ENCODE data around the gene TM6SF1.
"Not testable (repeated sequence)": the region's sequence is repeated elsewhere in the genome, so short reads cannot be mapped to it uniquely, and the experiment has no call there.

TM6SF1 gene

GRCh38 chr15:83118968-83119367, 11.5 kb downstream of the TM6SF1 start:
- FAIRE-seq: no peak

GRCh38 chr15:83119968-83120581, 12.6 kb downstream of the TM6SF1 start:
- no peak for FAIRE-seq

DNA sequence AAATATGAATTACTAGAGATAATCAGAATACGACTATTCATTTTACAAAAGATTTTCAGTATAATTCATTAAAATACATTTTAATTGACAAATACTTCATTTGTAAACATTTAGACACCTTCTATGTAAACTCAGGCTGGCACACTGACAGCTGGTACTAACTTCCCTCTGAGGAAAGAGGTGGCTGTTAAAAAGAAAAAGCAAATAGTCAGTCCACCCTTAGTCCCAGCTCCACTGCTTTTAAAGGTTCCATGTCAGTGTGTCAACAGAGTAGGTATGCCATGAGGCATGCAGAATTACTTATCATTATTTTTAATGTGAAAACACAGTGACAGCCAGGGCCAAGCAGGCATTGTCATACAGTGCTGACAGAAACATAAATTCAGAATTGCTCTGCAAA, 16.1 kb downstream of the TM6SF1 start:
- no peak for FAIRE-seq

DNA sequence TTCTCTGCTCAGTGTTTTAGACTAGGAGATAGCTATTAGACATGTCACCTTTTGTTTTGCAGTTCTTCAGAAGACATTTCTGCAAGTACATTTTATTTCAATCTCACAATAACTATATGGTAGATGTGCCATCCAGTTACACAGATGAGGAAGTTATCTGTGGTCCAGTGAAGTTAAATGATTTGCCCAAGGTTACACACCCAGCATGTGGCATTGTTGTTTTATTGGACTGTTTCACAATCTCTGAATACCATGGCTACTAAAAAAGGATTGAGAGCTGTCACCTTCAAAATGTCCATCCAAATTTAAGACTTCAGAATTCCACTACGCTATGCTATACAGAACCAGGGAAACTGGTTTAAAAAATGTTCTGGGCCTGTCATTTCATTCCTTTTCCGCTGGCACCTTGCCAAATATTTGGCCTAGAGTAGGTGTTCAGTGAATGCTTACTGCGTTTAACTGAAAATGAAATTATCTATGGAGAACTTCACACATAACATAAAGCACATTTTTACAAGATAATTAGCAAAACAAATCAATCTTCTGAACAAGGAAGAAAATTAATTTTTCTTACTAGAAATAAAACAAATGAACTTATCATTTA, 20.2 kb downstream of the TM6SF1 start:
- no peak for FAIRE-seq

DNA sequence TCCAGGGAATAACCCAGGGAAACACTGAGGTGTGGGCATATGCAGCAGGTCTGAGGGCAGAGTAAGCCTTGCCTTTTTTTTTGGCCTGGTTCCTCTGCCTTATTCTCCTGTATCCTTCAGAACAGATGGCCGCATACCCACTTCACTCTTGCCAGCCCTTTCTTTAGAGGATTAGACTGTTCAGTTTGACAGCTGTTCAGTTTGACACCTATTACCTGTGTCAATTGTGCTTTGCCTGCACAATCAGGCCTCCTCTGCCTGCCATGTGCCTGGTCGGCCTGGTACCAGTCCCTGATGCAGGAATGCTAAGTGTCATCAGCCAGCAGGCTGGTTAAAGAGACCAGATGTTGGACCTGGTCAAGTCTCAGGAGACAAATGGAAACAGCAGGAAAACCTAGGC, 22.3 kb downstream of the TM6SF1 start:
- FAIRE-seq: no peak

DNA sequence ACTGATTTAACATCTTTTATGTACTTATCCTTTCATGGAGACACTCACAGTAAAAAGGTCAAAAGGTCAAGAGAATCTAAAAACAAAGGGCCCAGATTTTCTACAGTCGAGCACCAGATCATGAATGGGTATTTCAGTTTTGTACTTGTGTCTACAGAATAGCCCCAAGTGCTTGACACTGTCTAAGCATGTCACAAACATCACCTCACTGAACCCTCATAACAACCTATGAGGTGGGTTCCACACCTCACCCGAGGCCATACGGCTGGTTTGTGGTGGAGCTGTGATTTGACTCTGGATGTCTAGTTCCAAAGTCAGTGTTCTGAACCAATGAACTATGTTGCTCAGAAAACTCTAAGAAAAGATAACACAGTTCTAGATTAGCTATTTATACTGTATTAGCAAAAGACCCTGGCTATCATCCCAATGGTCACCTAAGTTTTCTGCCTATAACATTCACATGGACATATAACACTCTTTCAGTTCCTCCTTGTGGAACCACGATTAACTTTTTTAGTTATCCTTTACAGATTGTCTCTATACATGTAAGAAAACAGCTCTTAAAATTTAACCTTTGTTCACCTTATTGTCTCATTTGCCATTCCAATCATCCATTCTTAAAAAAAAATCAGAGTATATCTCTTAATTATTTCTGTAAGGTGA, 25.5 kb downstream of the TM6SF1 start:
- FAIRE-seq: no peak

- not testable (repeated sequence) for FAIRE-seq
These were observed 34.7 kb downstream of the TM6SF1 start for GRCh38 chr15:83142151-83142550.

GRCh38 chr15:83144771-83145170, 37.3 kb downstream of the TM6SF1 start:
- FAIRE-seq: no peak

DNA sequence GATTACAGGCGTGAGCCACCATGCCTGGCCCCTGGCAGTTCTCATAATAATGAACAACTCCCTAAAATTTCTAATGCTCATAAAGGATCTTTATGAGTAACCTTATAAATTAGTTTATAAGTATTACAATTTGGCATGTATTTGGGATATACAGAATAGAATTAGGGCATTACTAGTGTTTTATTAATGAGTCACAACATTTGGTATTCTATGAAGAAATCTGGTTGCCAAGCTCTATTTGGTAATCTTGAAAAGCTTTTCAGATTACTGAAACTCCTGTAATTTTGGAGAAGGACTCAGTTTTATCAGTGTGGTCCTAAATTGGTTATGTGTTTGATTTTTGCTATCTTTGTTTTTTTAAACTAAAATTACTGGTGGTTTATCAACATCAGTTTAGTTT, 45.8 kb downstream of the TM6SF1 start:
- FAIRE-seq: no peak

DNA sequence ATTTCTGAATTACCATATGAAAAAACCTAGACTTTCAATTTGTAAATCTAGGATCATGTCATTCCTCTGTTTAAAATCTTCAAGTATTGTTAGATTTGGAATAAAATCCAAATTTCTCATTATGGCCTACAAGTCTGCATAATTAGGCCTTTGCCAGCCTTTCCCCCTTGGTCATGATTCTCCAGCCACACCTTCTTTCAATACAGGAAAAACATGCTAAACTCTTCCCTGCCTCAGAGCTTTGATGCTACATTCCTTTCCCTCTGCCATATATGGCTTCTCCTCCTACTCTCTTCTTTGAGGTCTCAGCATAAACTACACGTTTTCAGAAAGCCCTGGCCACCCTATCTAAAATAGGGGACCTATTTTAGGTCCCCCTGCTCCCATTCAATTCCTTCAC, 48.5 kb downstream of the TM6SF1 start:
- no peak for FAIRE-seq

DNA sequence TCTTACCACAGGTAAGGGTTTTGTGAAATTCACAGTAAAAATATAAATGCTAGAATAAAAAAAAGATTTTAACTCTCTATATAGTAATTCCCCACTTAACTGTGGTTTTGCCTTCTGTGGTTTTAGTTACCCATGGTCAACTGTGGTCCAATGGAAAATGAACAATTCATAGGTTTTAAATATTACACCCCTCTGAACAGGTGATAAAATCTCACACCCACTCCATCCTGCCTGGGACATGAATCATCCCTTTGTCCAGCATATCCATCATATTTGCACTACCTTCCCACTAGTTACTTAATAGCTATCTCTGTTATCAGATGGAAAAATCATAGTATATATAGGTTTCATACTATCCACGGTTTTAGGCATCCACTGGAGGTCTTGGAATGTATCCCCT, 50.9 kb downstream of the TM6SF1 start:
- FAIRE-seq: no peak

DNA sequence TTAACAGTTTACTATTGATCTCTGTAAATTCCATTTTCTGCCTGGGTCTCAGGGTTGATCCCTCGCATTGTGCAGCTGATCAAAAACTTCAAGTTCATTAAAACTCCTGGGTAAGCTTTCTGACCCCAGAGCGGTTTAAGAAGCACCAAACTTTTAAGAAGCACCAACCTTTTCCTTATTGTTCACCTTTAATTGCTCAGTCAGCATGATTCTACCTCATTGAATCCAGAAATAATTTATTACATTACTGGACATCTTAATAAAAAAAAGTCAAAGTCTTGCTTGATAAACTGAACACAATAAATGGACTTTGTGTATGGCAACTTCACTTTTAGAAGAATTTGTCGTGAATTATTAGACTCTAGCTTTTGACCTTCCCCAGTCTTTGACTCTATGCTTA, 53.3 kb downstream of the TM6SF1 start:
- no peak for FAIRE-seq

DNA sequence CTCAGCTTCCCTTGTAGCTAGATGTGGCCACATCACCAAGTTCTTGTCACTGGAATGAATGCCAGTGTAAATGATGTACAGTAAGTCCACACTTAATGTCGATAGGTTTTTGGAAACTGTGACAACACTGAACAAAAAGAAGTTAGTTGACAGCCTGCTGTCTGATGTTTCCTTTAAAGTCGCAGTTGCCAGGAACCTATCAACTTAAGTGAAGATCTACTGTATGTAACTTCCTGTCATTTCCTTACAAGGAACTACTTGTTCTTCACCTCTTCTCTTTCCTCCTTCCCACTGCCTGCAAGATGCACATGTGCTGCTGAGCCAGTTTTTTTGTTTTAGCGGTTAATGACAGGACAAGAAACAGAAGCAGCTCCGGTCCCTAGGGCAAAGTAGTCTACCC, 55.6 kb downstream of the TM6SF1 start:
- FAIRE-seq: no peak

GRCh38 chr15:83164111-83164770, 56.8 kb downstream of the TM6SF1 start:
- no peak for FAIRE-seq

GRCh38 chr15:83164771-83165404, 57.4 kb downstream of the TM6SF1 start:
- no peak for FAIRE-seq

- no peak for FAIRE-seq
These were observed 58.8 kb downstream of the TM6SF1 start for GRCh38 chr15:83166218-83166617.

DNA sequence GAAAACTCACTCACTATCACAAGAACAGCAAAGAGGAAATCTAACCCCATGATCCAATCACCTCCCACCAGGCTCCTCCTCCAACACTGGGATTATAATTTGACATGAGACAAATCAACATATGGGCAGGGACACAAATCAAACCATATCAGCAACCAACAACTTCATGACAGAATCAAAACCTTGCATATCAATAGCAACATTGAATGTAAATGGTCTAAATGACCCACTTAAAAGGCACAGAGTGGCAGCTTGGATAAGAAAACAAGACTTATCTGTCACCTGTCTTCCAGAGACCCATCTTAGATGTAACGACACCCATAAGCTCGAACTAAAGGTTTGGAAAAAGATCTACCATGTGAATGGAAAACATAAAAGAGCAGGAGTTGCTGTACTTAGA, 59.4 kb downstream of the TM6SF1 start:
- no peak for FAIRE-seq

- not testable (repeated sequence) for FAIRE-seq
These were observed 62.1 kb downstream of the TM6SF1 start for GRCh38 chr15:83169576-83169975.

GRCh38 chr15:83170474-83171165, 63.2 kb downstream of the TM6SF1 start:
- no peak for FAIRE-seq

DNA sequence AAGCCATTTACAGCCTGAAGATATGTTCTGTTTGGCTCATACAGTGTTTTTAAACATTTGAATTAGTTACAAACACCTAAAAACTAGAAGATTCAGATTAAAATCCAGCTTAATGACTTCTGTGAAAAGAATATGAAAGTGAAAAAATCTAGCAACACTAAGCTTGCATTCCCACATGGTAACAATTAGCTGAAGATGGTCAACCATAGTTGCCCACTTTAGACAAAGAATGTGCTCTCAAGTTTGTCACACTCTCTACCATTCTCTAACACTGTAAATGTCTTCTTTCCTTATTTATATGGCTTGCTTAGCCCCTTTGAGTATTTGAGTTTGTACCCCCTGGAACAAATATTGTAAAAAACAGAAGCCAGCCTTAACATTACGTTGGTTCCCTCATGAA, 67.4 kb downstream of the TM6SF1 start:
- no peak for FAIRE-seq

DNA sequence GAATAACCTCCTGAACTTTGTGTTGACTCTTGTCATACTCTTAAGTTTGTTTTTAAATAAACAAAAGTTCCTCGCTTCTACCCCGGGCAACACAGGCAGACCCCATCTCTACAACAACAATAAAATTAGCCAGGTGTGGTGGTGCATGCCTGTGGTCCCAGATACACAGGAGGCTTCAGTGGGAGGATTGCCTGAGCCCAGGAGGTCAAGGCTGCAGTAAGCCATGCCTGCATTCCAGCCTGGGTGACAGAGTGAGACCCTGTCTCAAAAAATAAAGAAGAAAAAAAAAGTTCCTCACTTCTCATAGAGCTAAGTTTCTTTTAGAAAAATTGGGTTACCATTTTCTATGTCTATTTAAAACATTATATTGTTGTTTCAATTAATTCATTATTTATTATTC, 70.9 kb downstream of the TM6SF1 start:
- no peak for FAIRE-seq

DNA sequence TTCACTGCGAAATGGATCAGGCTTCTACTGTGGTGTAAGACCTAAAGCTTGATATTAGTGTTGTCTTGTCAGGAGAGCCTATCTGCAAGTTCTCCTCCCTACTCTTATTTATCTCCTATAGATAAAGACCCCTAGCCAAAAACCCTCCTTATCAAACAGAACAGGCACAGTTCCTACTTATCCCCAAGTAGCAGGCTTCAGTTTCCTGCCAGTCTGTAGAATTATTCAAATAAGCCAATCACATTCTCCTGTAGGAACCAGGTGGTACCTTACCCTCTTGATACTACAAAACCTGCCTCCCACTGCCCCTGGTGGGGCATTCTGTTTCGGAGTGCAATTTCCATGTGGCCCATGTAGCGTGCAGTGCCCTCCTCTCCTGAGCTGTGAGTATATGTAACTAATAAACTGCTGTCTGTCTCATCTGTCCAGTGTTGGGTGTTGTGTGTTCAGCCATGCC, 71.5 kb downstream of the TM6SF1 start:
- FAIRE-seq: no peak

GRCh38 chr15:83185561-83185960, 78.1 kb downstream of the TM6SF1 start:
- FAIRE-seq: no peak
